GM12801 (cell line): ENCODE results near the gene TRPV6.

ENCODE experiments used
- TF ChIP-seq, protein P1 (sequence below): IDR thresholded peaks from one replicate; pipeline ENCODE4 v1.5.1; 2011; ENCODE audit warnings: control low read depth; ENCODE audit not compliant: insufficient read length; ENCODE audit errors: extremely low read depth

The TRPV6 gene

DNA sequence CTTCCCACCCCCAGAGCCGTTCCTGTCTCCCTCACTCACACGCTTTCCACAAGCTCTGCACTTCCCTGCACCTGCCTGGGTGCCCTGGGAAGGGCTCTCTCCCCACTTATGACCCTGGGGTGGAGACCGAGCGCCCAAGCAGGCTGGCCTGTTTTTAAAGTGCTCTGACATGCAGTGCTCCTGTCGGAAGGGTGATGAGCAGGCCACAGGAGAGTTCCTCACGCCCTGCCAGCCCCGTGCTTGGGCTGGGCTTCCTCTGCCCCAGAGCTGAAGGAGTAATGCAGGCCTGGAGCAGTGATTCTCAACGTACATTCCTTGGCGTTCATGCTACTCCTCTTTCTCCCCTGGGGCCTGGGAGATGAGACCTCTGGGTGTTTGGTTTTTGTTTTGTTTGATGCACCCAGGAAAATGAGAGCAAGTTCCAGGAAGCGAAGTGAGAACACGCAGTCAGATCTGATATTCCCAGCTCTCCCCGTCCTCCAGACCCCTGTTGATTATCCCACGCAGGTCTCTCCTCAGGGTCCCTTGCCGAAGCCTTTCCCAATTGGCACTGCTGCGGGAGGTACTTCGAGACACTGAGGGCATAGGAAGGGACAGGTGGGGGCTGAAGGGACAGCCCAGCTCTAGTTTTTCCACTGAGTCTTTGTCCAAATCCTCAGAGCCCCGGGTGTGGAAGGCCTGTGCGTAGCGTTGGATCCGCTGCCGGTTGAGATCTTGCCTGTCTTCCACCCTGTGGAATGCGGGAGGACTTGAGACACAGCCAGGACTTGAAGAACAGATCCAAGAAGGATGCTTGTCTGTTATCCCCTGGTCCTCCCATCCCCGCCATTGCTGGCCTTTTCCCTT is 14.1 kb downstream of the TRPV6 start:
- TF ChIP-seq, protein P1, sequence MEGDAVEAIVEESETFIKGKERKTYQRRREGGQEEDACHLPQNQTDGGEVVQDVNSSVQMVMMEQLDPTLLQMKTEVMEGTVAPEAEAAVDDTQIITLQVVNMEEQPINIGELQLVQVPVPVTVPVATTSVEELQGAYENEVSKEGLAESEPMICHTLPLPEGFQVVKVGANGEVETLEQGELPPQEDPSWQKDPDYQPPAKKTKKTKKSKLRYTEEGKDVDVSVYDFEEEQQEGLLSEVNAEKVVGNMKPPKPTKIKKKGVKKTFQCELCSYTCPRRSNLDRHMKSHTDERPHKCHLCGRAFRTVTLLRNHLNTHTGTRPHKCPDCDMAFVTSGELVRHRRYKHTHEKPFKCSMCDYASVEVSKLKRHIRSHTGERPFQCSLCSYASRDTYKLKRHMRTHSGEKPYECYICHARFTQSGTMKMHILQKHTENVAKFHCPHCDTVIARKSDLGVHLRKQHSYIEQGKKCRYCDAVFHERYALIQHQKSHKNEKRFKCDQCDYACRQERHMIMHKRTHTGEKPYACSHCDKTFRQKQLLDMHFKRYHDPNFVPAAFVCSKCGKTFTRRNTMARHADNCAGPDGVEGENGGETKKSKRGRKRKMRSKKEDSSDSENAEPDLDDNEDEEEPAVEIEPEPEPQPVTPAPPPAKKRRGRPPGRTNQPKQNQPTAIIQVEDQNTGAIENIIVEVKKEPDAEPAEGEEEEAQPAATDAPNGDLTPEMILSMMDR, result no peak

DNA sequence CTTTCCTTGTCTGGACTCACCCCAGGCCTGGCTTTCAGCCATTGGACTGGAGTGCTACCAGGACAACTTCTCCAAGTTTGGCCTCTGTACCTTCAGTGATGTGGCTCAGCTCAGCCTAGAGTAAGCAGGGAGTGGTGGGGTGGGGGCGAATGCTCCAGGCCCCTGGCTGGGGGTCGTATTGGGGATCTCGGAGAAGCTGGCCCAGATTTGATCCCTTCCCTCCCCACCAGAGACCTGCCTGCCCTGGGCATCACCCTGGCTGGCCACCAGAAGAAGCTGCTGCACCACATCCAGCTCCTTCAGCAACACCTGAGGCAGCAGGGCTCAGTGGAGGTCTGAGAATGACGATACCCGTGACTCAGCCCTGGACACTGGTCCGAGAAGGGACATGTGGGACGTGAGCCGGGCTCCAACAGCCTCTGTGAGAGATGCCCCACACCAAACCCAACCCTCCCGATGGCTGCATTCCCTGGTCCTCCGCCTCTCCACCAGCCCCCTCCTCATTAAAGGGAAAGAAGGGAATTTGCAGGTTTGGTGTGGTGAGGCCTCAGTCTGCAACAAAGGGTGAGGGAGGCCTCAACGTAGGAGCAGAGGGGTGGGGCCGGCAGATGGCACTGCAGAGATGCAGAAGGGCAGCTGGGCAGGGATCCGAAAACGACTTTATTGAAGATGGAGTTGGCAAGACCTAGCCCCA is 14.8 kb downstream of the TRPV6 start:
- TF ChIP-seq, protein P1, result no peak

DNA sequence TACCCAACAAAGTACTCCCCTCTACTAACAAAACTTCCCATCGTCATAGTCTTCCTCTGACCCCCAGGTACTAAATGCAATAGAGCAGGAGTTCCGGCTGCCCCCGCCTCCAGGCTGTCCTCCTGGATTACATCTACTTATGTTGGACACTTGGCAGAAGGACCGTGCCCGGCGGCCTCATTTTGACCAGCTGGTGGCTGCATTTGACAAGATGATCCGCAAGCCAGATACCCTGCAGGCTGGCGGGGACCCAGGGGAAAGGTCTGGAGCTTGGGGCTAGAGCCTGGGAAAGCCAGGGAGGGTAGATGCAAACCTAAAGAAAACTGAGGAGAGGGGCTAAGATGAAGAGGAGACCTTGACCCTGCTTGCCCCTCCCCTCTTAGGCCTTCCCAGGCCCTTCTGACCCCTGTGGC is 15.4 kb downstream of the TRPV6 start:
- TF ChIP-seq, protein P1, result no peak

DNA sequence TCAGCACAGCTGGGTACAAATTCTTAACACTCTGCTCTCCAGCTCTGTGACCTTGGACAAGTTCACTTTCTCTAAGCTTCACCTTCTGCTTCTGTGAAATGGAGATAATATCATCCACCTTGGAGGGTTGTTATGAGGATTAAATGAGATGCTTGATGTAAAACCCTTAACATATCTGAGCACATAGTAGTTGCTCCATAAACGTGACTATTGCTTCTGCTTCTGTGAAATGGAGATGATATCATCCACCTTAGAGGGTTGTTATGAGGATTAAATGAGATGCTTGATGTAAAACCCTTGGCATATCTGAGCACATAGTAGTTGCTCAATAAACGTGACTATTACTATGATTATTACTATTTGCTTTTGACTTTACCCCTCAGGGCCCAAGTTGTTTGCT is 16.1 kb downstream of the TRPV6 start:
- TF ChIP-seq, protein P1, result no peak

DNA sequence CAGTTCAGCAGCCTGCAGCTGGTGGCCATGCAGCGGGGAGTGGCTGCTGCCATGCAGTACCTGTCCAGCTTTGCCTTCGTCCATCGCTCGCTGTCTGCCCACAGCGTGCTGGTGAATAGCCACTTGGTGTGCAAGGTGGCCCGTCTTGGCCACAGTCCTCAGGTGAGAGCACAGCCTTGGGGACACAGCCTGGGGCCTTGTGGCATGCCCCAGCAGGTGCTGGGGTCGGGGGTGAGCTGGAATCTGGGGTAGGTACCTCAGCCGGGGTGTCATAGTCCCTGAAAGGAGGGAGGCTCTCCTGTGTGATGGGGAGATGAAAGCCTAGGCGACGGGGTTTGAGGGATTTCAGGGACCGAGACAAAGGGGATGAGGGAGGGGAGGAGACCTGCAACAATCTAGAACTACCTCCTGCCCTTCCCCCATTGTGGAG is 16.5 kb downstream of the TRPV6 start:
- TF ChIP-seq, protein P1, result no peak

DNA sequence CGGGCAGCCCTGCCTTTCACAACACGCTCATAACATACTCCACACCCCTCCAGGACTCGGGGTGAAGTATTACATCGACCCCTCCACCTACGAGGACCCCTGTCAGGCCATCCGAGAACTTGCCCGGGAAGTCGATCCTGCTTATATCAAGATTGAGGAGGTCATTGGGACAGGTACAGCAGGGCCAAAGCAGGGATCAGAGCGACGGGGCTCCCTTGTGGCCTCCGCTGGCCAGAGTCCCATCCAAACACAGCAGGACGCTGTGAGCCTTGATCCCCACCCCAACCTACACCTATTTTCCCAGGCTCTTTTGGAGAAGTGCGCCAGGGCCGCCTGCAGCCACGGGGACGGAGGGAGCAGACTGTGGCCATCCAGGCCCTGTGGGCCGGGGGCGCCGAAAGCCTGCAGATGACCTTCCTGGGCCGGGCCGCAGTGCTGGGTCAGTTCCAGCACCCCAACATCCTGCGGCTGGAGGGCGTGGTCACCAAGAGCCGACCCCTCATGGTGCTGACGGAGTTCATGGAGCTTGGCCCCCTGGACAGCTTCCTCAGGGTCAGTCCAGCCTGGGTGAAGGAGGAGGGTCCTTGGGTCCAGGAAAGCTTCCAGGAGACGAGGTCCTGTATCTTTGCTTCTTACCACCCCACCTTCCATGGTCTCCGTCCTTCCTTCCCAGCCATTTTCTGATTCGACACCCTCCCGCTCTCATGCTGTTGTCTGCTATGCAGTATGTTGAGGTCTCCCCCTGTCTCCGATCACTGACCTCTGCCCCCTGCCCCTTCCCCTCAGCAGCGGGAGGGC is 17.2 kb downstream of the TRPV6 start:
- TF ChIP-seq, protein P1, result no peak
